ENCODE results near the gene SOX8.

Gene SOX8

GRCh38 chr16:938136-938535, 43.4 kb upstream of the SOX8 start:
- H3F3A ChIP-seq (ENCODE audit: insufficient read depth), result no peaks in the 10 kb centered on the region
- no peaks in the 10 kb centered on the region for H4K20me1 ChIP-seq (ENCODE audit: low read depth, low read length)
- H3K4me3 ChIP-seq (ENCODE audit: insufficient read depth, low read length, poor library complexity, severe bottlenecking), result no peak overlapping the region
- H3K27ac ChIP-seq (ENCODE audit: low read depth, low read length), result no peak overlapping the region
- H2AFZ ChIP-seq (ENCODE audit: low read depth, low read length, severe bottlenecking), result no peak overlapping the region
- no peaks in the 10 kb centered on the region for H3K79me2 ChIP-seq (ENCODE audit: insufficient read depth, low read length)
- peaks cover 7% of the 10 kb centered on the region for H3K9me3 ChIP-seq (ENCODE audit: insufficient read depth, low read length)
- no peak for TF ChIP-seq CTCF (IDR thresholded peaks at IDR 0.05; ENCODE audit: insufficient read depth, low read length, poor library complexity, severe bottlenecking)
- no peak for TF ChIP-seq EZH2phosphoT487 (conservative IDR thresholded peaks at IDR 0.05; ENCODE audit: low read length)
- H3K36me3 ChIP-seq (ENCODE audit: low read length), result no peaks in the 10 kb centered on the region
- H3K9me2 ChIP-seq (replicated peaks; ENCODE audit: insufficient read depth, low read length), result no peaks in the 10 kb centered on the region
- no peak overlapping the region for H3K9ac ChIP-seq (ENCODE audit: low read length)
- no peak overlapping the region for H3K4me2 ChIP-seq (ENCODE audit: low read depth, low read length, poor library complexity, severe bottlenecking)
- no peaks in the 10 kb centered on the region for H3K27me3 ChIP-seq (ENCODE audit: low read length)

GRCh38 chr16:938752-939151, 42.8 kb upstream of the SOX8 start:
- no peak overlapping the region for H2AFZ ChIP-seq (ENCODE audit: low read depth, low read length, severe bottlenecking)
- H3F3A ChIP-seq (ENCODE audit: insufficient read depth), result no peaks in the 10 kb centered on the region
- peaks cover 7% of the 10 kb centered on the region for H3K9me3 ChIP-seq (ENCODE audit: insufficient read depth, low read length)
- H3K36me3 ChIP-seq (ENCODE audit: low read length), result no peaks in the 10 kb centered on the region
- H3K27ac ChIP-seq (ENCODE audit: low read depth, low read length), result no peak overlapping the region
- no peaks in the 10 kb centered on the region for H3K9me2 ChIP-seq (replicated peaks; ENCODE audit: insufficient read depth, low read length)
- no peaks in the 10 kb centered on the region for H4K20me1 ChIP-seq (ENCODE audit: low read depth, low read length)
- TF ChIP-seq EZH2phosphoT487 (conservative IDR thresholded peaks at IDR 0.05; ENCODE audit: low read length) (no peak), CTCF (IDR thresholded peaks at IDR 0.05; ENCODE audit: insufficient read depth, low read length, poor library complexity, severe bottlenecking) (no peak)
- no peaks in the 10 kb centered on the region for H3K27me3 ChIP-seq (ENCODE audit: low read length)
- no peak overlapping the region for H3K4me3 ChIP-seq (ENCODE audit: insufficient read depth, low read length, poor library complexity, severe bottlenecking)
- no peak overlapping the region for H3K9ac ChIP-seq (ENCODE audit: low read length)
- H3K79me2 ChIP-seq (ENCODE audit: insufficient read depth, low read length), result no peaks in the 10 kb centered on the region
- no peak overlapping the region for H3K4me2 ChIP-seq (ENCODE audit: low read depth, low read length, poor library complexity, severe bottlenecking)

GRCh38 chr16:939311-939710, 42.3 kb upstream of the SOX8 start:
- H3K9me3 ChIP-seq (ENCODE audit: insufficient read depth, low read length), result peaks cover 7% of the 10 kb centered on the region
- H3K27me3 ChIP-seq (ENCODE audit: low read length), result no peaks in the 10 kb centered on the region
- no peaks in the 10 kb centered on the region for H4K20me1 ChIP-seq (ENCODE audit: low read depth, low read length)
- H3K4me3 ChIP-seq (ENCODE audit: insufficient read depth, low read length, poor library complexity, severe bottlenecking), result no peak overlapping the region
- H3K27ac ChIP-seq (ENCODE audit: low read depth, low read length), result no peak overlapping the region
- no peaks in the 10 kb centered on the region for H3K36me3 ChIP-seq (ENCODE audit: low read length)
- no peak for TF ChIP-seq EZH2phosphoT487 (conservative IDR thresholded peaks at IDR 0.05; ENCODE audit: low read length)
- no peak for TF ChIP-seq CTCF (IDR thresholded peaks at IDR 0.05; ENCODE audit: insufficient read depth, low read length, poor library complexity, severe bottlenecking)
- H2AFZ ChIP-seq (ENCODE audit: low read depth, low read length, severe bottlenecking), result no peak overlapping the region
- no peak overlapping the region for H3K4me2 ChIP-seq (ENCODE audit: low read depth, low read length, poor library complexity, severe bottlenecking)
- H3K79me2 ChIP-seq (ENCODE audit: insufficient read depth, low read length), result no peaks in the 10 kb centered on the region
- H3K9me2 ChIP-seq (replicated peaks; ENCODE audit: insufficient read depth, low read length), result no peaks in the 10 kb centered on the region
- H3F3A ChIP-seq (ENCODE audit: insufficient read depth), result no peaks in the 10 kb centered on the region
- H3K9ac ChIP-seq (ENCODE audit: low read length), result no peak overlapping the region

All from SU-DHL-6 (cell line).